Measurements from ENCODE around the gene TMEM179. TPM values are rescaled to one million over a fixed set of nuclear protein-coding genes. Genes with fewer than 3 reads are reported as not detected.

The TMEM179 gene
- total RNA-seq, 4 donors from 2014 or later: 2.3 TPM; not detected in 3

- Histone ChIP-seq H3K4me1 (no peaks in the 10 kb centered on the region), H3K36me3 (no peaks in the 10 kb centered on the region), H3K9me3 (no peaks in the 10 kb centered on the region), H3K27me3 (no peaks in the 10 kb centered on the region), H3K4me3 (no peak overlapping the region), H3K27ac (no peak overlapping the region)
- intact Hi-C loops (cut with DNase I; ENCODE audit: low total_unique reads): no loop called here
- DNase-seq: peak in 1 of 2 donors; percentile 7
- TF ChIP-seq POLR2A (IDR thresholded peaks at IDR 0.05) (no peak), CTCF (IDR thresholded peaks at IDR 0.05) (no peak)
Observed at GRCh38 chr14:104551851-104552737, 52.5 kb downstream of the TMEM179 start.

- peak in 1 of 2 donors; percentile 3 for DNase-seq
Observed at GRCh38 chr14:104550861-104551728, 53.5 kb downstream of the TMEM179 start.

GRCh38 chr14:104550340-104550860 lies 54.2 kb downstream of the TMEM179 start:
- Histone ChIP-seq H3K27me3 (no peaks in the 10 kb centered on the region), H3K36me3 (no peaks in the 10 kb centered on the region), H3K27ac (no peak overlapping the region), H3K4me3 (no peak overlapping the region), H3K4me1 (no peaks in the 10 kb centered on the region), H3K9me3 (no peaks in the 10 kb centered on the region)
- TF ChIP-seq CTCF (IDR thresholded peaks at IDR 0.05) (no peak), POLR2A (IDR thresholded peaks at IDR 0.05) (no peak)
- no peak for DNase-seq
- intact Hi-C loops (cut with DNase I; ENCODE audit: low total_unique reads): no loop called here

More at GRCh38 chr14:104550861-104551728, 53.5 kb downstream of the TMEM179 start:
- H3K9me3 ChIP-seq: no peaks in the 10 kb centered on the region
- H3K36me3 ChIP-seq: no peaks in the 10 kb centered on the region
- no peaks in the 10 kb centered on the region for H3K27me3 ChIP-seq
- H3K27ac ChIP-seq: no peak overlapping the region
- TF ChIP-seq POLR2A (IDR thresholded peaks at IDR 0.05) (no peak), CTCF (IDR thresholded peaks at IDR 0.05) (no peak)
- intact Hi-C loops (cut with DNase I; ENCODE audit: low total_unique reads): no loop called here
- H3K4me1 ChIP-seq: no peaks in the 10 kb centered on the region
- H3K4me3 ChIP-seq: no peak overlapping the region

- Histone ChIP-seq H3K4me3 (no peak overlapping the region), H3K27me3 (no peaks in the 10 kb centered on the region), H3K27ac (no peak overlapping the region), H3K36me3 (no peaks in the 10 kb centered on the region), H3K4me1 (no peaks in the 10 kb centered on the region), H3K9me3 (no peaks in the 10 kb centered on the region)
- no peak for DNase-seq
- intact Hi-C loops (cut with DNase I; ENCODE audit: low total_unique reads): no loop called here
- TF ChIP-seq POLR2A (IDR thresholded peaks at IDR 0.05): no peak
- no peak for TF ChIP-seq CTCF (IDR thresholded peaks at IDR 0.05)
Observed at GRCh38 chr14:104549536-104550339, 54.8 kb downstream of the TMEM179 start.

Data from uterus (tissue), 4 donors.